Fibroblast of gingiva (primary cell): ENCODE measurements around the gene MOGAT2.

Experiments used
- DNase-seq: peaks from one replicate; pipeline ENCODE4 v3.0.0-alpha.2; 2011; ENCODE audit warnings: low read depth

Gene MOGAT2

GRCh38 chr11:75780888-75781287 lies 63.2 kb downstream of the MOGAT2 start:
- DNase-seq: no peak

DNA sequence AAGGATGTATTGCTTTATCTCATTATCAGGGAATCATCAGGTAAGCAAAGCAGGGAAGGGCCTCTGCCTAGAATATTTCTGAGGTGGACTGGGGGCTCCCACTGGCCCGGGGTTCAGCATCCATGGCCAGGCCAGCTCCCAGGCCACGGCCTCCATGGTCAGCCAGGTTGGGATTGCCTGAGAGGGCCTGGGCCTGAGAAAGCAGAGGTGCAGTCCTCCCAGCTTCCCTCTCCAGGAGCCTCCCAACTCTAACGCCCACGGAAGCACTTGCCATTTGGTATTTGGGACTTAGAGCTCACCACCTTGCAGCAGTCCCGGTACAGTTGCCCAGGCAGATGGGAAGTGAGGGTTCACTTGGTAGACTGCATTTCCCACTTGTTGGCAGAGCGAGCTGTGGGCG lies 63.7 kb downstream of the MOGAT2 start:
- DNase-seq: no peak

GRCh38 chr11:75781831-75782230 lies 64.2 kb downstream of the MOGAT2 start:
- no peak for DNase-seq
